SU-DHL-6 (cell line): ENCODE measurements around the gene TMEM59L.

Experiments
- CTCF ChIP-seq: fragments of 200-600 bp; sonication (generic); IDR thresholded peaks from one replicate; pipeline ENCODE4 v1.5.1; 2017; ENCODE audit warnings: antibody characterized with exemption, mild to moderate bottlenecking, low read length, moderate library complexity; ENCODE audit not compliant: insufficient read depth, poor library complexity, severe bottlenecking
- EZH2phosphoT487 ChIP-seq: fragments of 200-600 bp; sonication (generic), shearing (Covaris generic); conservative IDR thresholded peaks from 2 replicates; pipeline ENCODE4 v1.6.1; 2018; ENCODE audit warnings: mild to moderate bottlenecking, antibody characterized with exemption, low read length, moderate library complexity, mixed read lengths

GRCh38 chr19:18660051-18660910 lies 47.6 kb downstream of the TMEM59L start:
- no peak for TF ChIP-seq CTCF
- no peak for TF ChIP-seq EZH2phosphoT487
